Fibroblast of pulmonary artery (primary cell): ENCODE data around the gene NDUFC1.

ENCODE experiments used
- DNase-seq: peaks from one replicate; pipeline ENCODE4 v3.0.0-alpha.2; 2010; ENCODE audit warnings: low read depth
- H3K4me3 ChIP-seq: replicated peaks from 2 replicates; pipeline ENCODE4 v1.5.1; 2011; ENCODE audit warnings: low read depth, mild to moderate bottlenecking, control low read depth, low read length, moderate library complexity
- CTCF ChIP-seq: IDR thresholded peaks from 2 replicates; pipeline ENCODE4 v1.5.1; 2011; ENCODE audit warnings: mild to moderate bottlenecking, control low read depth, low read length, inconsistent platforms; ENCODE audit errors: missing control alignments

The NDUFC1 gene

DNA sequence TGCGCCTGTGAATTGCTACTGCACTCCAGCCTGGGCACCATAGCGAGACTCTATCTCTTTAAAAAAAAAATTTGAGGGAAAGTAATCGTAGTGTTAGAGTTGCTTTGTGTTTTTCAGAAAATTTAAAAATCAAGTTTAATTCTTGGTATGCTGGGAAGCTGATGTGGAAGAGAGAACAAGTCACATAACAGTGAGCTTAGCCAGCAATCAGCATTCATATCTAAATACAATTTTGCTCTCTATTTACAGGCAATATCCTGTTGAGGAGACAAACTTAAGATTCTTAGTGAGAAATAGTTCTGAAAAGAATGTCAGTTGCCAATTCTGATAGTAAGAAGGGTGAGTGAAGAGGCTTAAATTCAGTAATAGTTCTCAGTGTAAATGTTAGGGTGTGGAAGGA lies 9.6 kb upstream of the NDUFC1 start:
- no peak overlapping the region for H3K4me3 ChIP-seq
- DNase-seq = no peak
- no peak for TF ChIP-seq CTCF

DNA sequence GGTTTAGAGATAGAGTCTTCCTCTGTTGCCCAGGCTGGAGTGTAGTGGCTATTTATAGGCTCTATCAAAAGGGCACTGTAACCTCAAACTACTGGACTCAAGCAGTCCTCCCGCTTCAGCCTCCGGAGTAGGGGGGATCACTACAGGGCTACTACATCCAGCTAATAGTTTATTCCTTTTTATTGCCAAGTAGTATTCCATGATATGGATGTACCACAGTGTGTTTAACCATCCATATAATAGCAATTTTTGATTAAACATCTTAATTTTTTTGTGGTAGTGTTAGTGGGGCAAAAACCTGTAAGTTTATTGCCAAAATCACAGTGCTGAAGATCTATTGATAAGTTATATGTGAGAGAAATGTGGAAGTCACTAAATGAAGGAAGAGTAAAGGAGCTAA lies 2.6 kb upstream of the NDUFC1 start:
- H3K4me3 ChIP-seq = no peak overlapping the region
- TF ChIP-seq CTCF = no peak
- no peak for DNase-seq

- peak; percentile 98 for DNase-seq
These were observed 1.0 kb downstream of the NDUFC1 start, which contains the start of gene NAA15 for GRCh38 chr4:139301113-139301820. Gene NAA15 (plus strand): TSS chr4:139301505. CDS start chr4:139301778, 273 bp downstream.

GRCh38 chr4:139300431-139301112 lies 1.7 kb downstream of the NDUFC1 start:
- no peak for TF ChIP-seq CTCF
- H3K4me3 ChIP-seq = peak overlapping the region; percentile 90
- DNase-seq = peak; percentile 59

More at GRCh38 chr4:139301113-139301820, 1.0 kb downstream of the NDUFC1 start, which contains the start of gene NAA15:
- no peak for TF ChIP-seq CTCF
- H3K4me3 ChIP-seq = peak within 1 kb of the TSS; percentile 90

DNA sequence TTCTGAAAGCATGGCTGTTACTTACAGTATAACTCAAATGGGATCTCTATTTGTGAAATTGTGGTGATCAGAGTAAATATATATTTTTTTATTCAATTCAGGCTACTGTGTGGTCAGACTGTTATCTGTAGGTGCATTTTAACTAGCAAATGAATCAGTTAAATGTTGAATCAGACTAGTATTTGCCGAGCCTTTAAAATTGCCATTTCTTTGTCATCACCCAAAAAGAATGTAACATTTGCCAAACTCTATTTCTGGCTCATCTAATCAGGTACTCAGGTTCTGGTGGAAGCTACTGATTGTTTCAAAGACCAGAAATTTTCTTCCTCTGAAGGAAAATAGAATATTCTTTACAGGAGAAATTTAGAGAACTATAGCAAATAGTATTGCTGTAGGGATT lies 2.7 kb downstream of the NDUFC1 start:
- no peak for DNase-seq
- no peak for TF ChIP-seq CTCF

DNA sequence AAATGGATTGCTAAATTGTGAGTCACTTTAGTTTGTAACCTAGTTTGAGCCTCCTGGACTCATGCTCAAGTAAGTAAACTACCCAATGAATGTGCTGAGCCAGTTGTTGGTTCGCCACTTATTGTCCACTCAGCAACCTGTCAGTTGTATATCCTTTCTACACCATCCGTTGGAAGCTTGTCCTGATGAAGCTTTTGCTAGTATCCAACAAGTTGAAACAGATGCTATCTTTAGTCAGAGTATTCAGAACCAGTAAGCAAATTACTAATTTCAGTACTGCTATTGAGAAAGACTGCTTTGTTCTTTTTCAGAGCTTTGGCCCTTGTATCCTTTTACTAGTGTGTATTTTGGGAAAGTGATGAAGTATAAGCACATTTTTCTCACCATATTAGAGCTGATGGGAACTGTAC lies 5.3 kb downstream of the NDUFC1 start:
- DNase-seq = no peak
- no peak for TF ChIP-seq CTCF
- H3K4me3 ChIP-seq = no peak overlapping the region

More for the DNA sequence above, 2.7 kb downstream of the NDUFC1 start:
- peak overlapping the region; percentile 90 for H3K4me3 ChIP-seq
